ENCODE measurements around the gene TNNT3.
"Not testable (repeated sequence)": the region's sequence is repeated elsewhere in the genome, so short reads cannot be mapped to it uniquely, and the experiment has no call there.

TNNT3 gene

GRCh38 chr11:1936072-1936780 is 16.7 kb downstream of the TNNT3 start:
- no peak for DNase-seq

- DNase-seq, result no peak
Measured at GRCh38 chr11:1936781-1937615, 17.5 kb downstream of the TNNT3 start.

- DNase-seq, result no peak
Measured at GRCh38 chr11:1937616-1938342, 18.3 kb downstream of the TNNT3 start.

- DNase-seq, result no peak
Measured at GRCh38 chr11:1938343-1939005, 19.0 kb downstream of the TNNT3 start.

GRCh38 chr11:1939006-1939625 is 19.6 kb downstream of the TNNT3 start:
- DNase-seq, result no peak

- DNase-seq, result not testable (repeated sequence)
Measured at GRCh38 chr11:1939788-1940187, 20.3 kb downstream of the TNNT3 start.

- no peak for DNase-seq
Measured at GRCh38 chr11:1942558-1943260, 23.2 kb downstream of the TNNT3 start.

GRCh38 chr11:1943576-1943975 is 24.1 kb downstream of the TNNT3 start:
- no peak for DNase-seq

GRCh38 chr11:1943977-1944376 is 24.5 kb downstream of the TNNT3 start:
- DNase-seq, result no peak

- DNase-seq, result no peak
Measured at GRCh38 chr11:1946812-1947484, 27.4 kb downstream of the TNNT3 start, which contains the start of gene MRPL23. Gene MRPL23, plus strand, starts transcription at chr11:1947332. Its CDS starts 31 bp downstream, at chr11:1947363.

- DNase-seq, result no peak
Measured at GRCh38 chr11:1947592-1948237, 28.2 kb downstream of the TNNT3 start.

GRCh38 chr11:1948389-1948788 is 28.9 kb downstream of the TNNT3 start:
- no peak for DNase-seq

- no peak for DNase-seq
Measured at GRCh38 chr11:1949302-1949701, 29.8 kb downstream of the TNNT3 start.

- no peak for DNase-seq
Measured at GRCh38 chr11:1949922-1950321, 30.4 kb downstream of the TNNT3 start.

- DNase-seq, result no peak
Measured at GRCh38 chr11:1952806-1953482, 33.4 kb downstream of the TNNT3 start.

- no peak for DNase-seq
Measured at GRCh38 chr11:1953489-1954266, 34.2 kb downstream of the TNNT3 start.

GRCh38 chr11:1958367-1958766 is 38.9 kb downstream of the TNNT3 start:
- DNase-seq, result no peak

- no peak for DNase-seq
Measured at GRCh38 chr11:1959786-1960185, 40.3 kb downstream of the TNNT3 start.

GRCh38 chr11:1963864-1964263 is 44.4 kb downstream of the TNNT3 start:
- DNase-seq, result no peak
